OCI-LY3 (cell line): ENCODE data around the gene PUDP.

ENCODE experiments used
- EZH2phosphoT487 ChIP-seq: fragments of 200-600 bp; shearing (Covaris generic); IDR thresholded peaks from 2 replicates; pipeline ENCODE4 v1.6.1; 2018; ENCODE audit warnings: antibody characterized with exemption, mixed run types, low read depth
- TF ChIP-seq, protein P1 (sequence below): fragments of 200-600, 300-600 bp; sonication (generic); IDR thresholded peaks from 2 replicates; pipeline ENCODE4 v1.5.1; 2014; ENCODE audit warnings: antibody characterized with exemption, low read length, low read depth

GRCh38 chrX:7083021-7083420 is 64.9 kb downstream of the PUDP start:
- TF ChIP-seq, protein P1, sequence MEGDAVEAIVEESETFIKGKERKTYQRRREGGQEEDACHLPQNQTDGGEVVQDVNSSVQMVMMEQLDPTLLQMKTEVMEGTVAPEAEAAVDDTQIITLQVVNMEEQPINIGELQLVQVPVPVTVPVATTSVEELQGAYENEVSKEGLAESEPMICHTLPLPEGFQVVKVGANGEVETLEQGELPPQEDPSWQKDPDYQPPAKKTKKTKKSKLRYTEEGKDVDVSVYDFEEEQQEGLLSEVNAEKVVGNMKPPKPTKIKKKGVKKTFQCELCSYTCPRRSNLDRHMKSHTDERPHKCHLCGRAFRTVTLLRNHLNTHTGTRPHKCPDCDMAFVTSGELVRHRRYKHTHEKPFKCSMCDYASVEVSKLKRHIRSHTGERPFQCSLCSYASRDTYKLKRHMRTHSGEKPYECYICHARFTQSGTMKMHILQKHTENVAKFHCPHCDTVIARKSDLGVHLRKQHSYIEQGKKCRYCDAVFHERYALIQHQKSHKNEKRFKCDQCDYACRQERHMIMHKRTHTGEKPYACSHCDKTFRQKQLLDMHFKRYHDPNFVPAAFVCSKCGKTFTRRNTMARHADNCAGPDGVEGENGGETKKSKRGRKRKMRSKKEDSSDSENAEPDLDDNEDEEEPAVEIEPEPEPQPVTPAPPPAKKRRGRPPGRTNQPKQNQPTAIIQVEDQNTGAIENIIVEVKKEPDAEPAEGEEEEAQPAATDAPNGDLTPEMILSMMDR = no peak
- TF ChIP-seq EZH2phosphoT487 = no peak
